ENCODE data around the gene CKAP5. TPM values are rescaled to one million over a fixed set of nuclear protein-coding genes. Genes with fewer than 3 reads are reported as not detected.

The CKAP5 gene
- total and polyA plus RNA-seq, 10 donors = 6.5 to 55.4 (median 38.7) TPM

DNA sequence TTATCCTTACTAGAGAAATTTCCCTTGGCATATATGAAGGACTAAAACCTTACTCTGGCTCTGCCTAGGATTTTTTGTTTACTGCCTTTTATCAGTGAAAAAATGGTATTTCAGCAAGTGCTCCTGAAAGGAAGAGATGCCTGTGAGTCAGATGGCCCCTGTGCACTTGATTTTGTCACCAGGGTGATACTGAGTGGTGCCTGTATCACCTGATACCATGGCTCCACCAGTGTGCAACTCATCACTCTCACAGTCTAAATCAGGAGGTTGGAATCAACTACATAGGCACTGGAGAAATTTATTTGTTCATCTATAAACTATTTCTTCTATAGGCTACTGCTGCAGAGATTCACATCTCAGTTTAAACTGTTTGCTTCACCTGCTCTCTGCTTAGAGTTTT is 83.8 kb downstream of the CKAP5 start:
- intact Hi-C loops (cut with DNase I; ENCODE audit: low total_unique reads) = no loop called here
- TF ChIP-seq, protein P1, sequence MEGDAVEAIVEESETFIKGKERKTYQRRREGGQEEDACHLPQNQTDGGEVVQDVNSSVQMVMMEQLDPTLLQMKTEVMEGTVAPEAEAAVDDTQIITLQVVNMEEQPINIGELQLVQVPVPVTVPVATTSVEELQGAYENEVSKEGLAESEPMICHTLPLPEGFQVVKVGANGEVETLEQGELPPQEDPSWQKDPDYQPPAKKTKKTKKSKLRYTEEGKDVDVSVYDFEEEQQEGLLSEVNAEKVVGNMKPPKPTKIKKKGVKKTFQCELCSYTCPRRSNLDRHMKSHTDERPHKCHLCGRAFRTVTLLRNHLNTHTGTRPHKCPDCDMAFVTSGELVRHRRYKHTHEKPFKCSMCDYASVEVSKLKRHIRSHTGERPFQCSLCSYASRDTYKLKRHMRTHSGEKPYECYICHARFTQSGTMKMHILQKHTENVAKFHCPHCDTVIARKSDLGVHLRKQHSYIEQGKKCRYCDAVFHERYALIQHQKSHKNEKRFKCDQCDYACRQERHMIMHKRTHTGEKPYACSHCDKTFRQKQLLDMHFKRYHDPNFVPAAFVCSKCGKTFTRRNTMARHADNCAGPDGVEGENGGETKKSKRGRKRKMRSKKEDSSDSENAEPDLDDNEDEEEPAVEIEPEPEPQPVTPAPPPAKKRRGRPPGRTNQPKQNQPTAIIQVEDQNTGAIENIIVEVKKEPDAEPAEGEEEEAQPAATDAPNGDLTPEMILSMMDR (IDR thresholded peaks at IDR 0.05 in 8 of 11, conservative IDR thresholded peaks at IDR 0.05 in 3 of 11) = no peak
- no peak for TF ChIP-seq POLR2A (IDR thresholded peaks at IDR 0.05)
- TF ChIP-seq POLR2AphosphoS5 (IDR thresholded peaks at IDR 0.05) = no peak
- Histone ChIP-seq H3K4me3 (no peak overlapping the region), H3K27me3 (replicated peaks in 1 of 7) (no peaks in the 10 kb centered on the region), H3K9me3 (no peaks in the 10 kb centered on the region), H3K36me3 (peaks cover 6 to 100% (median 74%) of the 10 kb centered on the region in 6 donors), H3K4me1 (no peaks in the 10 kb centered on the region), H3K27ac (no peak overlapping the region)
- no peak for DNase-seq

DNA sequence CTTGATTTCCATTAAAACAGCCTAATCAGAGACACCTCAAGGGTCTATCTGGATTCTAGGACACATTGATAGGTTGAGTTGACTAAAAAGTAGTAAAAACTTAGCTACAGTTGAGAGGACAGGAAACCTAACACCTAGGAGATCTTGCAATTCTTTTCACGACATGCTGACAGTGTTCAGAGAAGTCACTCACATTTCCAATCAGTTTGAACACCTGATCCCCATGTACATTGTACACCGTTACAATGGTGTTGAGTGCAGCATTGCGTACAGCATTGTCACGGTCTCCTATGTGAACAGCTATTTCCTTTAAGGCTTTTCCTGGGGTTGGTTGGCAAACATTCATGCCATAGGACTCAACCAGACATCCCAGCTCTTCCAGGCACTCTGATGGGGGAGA is 84.3 kb downstream of the CKAP5 start:
- TF ChIP-seq POLR2A (IDR thresholded peaks at IDR 0.05) (no peak), POLR2AphosphoS5 (IDR thresholded peaks at IDR 0.05) (no peak)
- TF ChIP-seq, protein P1 (IDR thresholded peaks at IDR 0.05 in 8 of 11, conservative IDR thresholded peaks at IDR 0.05 in 3 of 11) = no peak
- no peak overlapping the region for H3K27ac ChIP-seq
- no peak overlapping the region for H3K4me3 ChIP-seq
- no peak for DNase-seq
- H3K9me3 ChIP-seq = no peaks in the 10 kb centered on the region
- intact Hi-C loops (cut with DNase I; ENCODE audit: low total_unique reads) = no loop called here
- H3K27me3 ChIP-seq (replicated peaks in 1 of 7) = no peaks in the 10 kb centered on the region
- H3K4me1 ChIP-seq = no peaks in the 10 kb centered on the region
- WGBS, 5 donors = 82 to 98% (median 94%) methylated on average over 4 of the region's 4 CpGs
- peaks cover 6 to 100% (median 74%) of the 10 kb centered on the region in 6 donors for H3K36me3 ChIP-seq

DNA sequence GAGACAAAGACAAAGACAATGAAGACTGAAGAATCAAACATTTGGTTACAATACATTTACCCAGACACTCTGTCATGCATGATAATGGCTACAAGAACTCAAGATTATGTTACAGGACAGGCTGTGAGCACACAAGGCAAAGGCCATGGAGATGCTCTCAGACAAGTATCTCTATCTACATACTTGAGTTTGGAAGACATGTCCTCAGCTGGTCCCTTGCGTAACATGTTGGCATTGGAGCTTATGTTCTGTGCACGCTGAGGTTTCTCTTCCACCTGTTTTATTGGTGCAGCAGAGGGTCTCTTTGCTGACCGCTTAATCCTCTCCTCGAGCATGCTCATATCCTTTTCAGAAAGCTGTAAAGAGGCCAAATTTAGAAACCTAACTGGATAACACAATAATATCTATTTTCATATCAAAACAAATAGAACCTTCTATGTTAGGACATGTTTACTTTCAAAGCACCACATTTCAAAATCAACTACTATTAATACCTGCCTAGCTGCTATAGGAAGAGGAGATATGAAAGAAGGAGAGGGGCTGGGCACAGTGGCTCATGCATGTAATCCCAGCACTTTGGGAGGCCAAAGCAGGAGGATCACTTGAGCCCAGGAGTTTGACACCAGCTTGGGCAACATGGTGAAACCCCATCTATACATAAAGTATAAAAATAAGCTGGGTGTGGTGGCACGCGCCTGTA is 85.5 kb downstream of the CKAP5 start:
- Histone ChIP-seq H3K36me3 (peaks cover 6 to 100% (median 77%) of the 10 kb centered on the region in 6 donors), H3K4me1 (peaks cover 0 to 6% (median 0%) of the 10 kb centered on the region in 6 donors), H3K9me3 (no peaks in the 10 kb centered on the region), H3K27ac (no peak overlapping the region), H3K4me3 (no peak overlapping the region), H3K27me3 (replicated peaks in 1 of 7) (no peaks in the 10 kb centered on the region)
- intact Hi-C loops (cut with DNase I; ENCODE audit: low total_unique reads) = no loop called here
- TF ChIP-seq, protein P1 (IDR thresholded peaks at IDR 0.05 in 8 of 11, conservative IDR thresholded peaks at IDR 0.05 in 3 of 11) = no peak
- TF ChIP-seq POLR2A (IDR thresholded peaks at IDR 0.05) = no peak
- TF ChIP-seq POLR2AphosphoS5 (IDR thresholded peaks at IDR 0.05) = no peak
- no peak for DNase-seq
- WGBS, 5 donors = 95 to 99% (median 98%) methylated on average over 6 of the region's 6 CpGs

DNA sequence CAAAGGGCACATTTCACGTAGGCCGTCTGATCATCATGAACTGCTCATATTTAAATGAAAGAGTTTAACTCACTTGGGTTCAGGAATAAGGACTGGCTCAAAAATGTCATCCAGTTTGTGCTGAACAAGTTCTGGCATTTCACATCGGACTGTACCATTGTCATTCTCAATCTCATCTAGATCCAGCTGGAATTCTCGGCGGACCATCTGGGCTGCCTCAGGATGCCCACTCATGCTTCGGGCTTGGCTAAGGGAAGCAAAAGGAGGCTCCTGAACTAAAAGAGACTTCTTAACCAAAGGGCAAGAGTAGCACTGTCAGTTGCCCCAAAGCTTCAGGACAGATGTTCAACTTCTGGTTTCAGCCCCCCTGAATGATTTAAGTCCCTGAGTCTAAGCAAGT is 86.9 kb downstream of the CKAP5 start:
- H3K4me1 ChIP-seq = peaks cover 0 to 6% (median 0%) of the 10 kb centered on the region in 6 donors
- WGBS, 5 donors = 95 to 99% (median 96%) methylated on average over 6 of the region's 6 CpGs
- H3K4me3 ChIP-seq = no peak overlapping the region
- no peaks in the 10 kb centered on the region for H3K9me3 ChIP-seq
- intact Hi-C loops (cut with DNase I; ENCODE audit: low total_unique reads) = no loop called here
- peaks cover 6 to 100% (median 88%) of the 10 kb centered on the region in 6 donors for H3K36me3 ChIP-seq
- H3K27me3 ChIP-seq (replicated peaks in 1 of 7) = no peaks in the 10 kb centered on the region
- TF ChIP-seq POLR2A (IDR thresholded peaks at IDR 0.05) (no peak), POLR2AphosphoS5 (IDR thresholded peaks at IDR 0.05) (no peak)
- TF ChIP-seq, protein P1 (IDR thresholded peaks at IDR 0.05 in 8 of 11, conservative IDR thresholded peaks at IDR 0.05 in 3 of 11) = no peak
- DNase-seq = no peak
- no peak overlapping the region for H3K27ac ChIP-seq
